GM20431 (cell line): Measurements from ENCODE around the gene QKI.
"Not testable (repeated sequence)": the region's sequence is repeated elsewhere in the genome, so short reads cannot be mapped to it uniquely, and the experiment has no call there.

Source experiments
- in situ Hi-C: fragments of 300-500 bp; cut with MseI, MboI; formaldehyde crosslinking; loops from one replicate; pipeline ENCODE4 v1.15.0; 2020; ENCODE audit warnings: low sequenced_read_pairs; ENCODE audit not compliant: unreplicated experiment

The QKI gene

GRCh38 chr6:163466839-163467390 is 52.4 kb downstream of the QKI start:
- in situ Hi-C loops, result no loop called here

- in situ Hi-C loops, result no loop called here
These were observed 54.2 kb downstream of the QKI start for GRCh38 chr6:163468738-163469137.

GRCh38 chr6:163469459-163469985 is 55.0 kb downstream of the QKI start:
- in situ Hi-C loops, result no loop called here

- in situ Hi-C loops, result no loop called here
These were observed 56.1 kb downstream of the QKI start for GRCh38 chr6:163470611-163471010.

GRCh38 chr6:163474581-163474980 is 60.1 kb downstream of the QKI start:
- in situ Hi-C loops, result no loop called here

GRCh38 chr6:163476946-163477345 is 62.4 kb downstream of the QKI start:
- in situ Hi-C loops, result not testable (repeated sequence)

GRCh38 chr6:163483107-163483506 is 68.6 kb downstream of the QKI start:
- in situ Hi-C loops, result no loop called here

GRCh38 chr6:163485388-163485851 is 70.9 kb downstream of the QKI start:
- in situ Hi-C loops, result no loop called here

- in situ Hi-C loops, result no loop called here
These were observed 72.3 kb downstream of the QKI start for GRCh38 chr6:163486821-163487220.

- in situ Hi-C loops, result no loop called here
These were observed 73.1 kb downstream of the QKI start for GRCh38 chr6:163487606-163488005.

- in situ Hi-C loops, result no loop called here
These were observed 75.1 kb downstream of the QKI start for GRCh38 chr6:163489584-163489983.

- in situ Hi-C loops, result no loop called here
These were observed 76.5 kb downstream of the QKI start for GRCh38 chr6:163490826-163491577.

GRCh38 chr6:163491737-163492300 is 77.3 kb downstream of the QKI start:
- in situ Hi-C loops, result no loop called here

GRCh38 chr6:163494279-163494727 is 79.8 kb downstream of the QKI start:
- in situ Hi-C loops, result no loop called here

GRCh38 chr6:163496205-163496604 is 81.7 kb downstream of the QKI start:
- in situ Hi-C loops, result no loop called here

GRCh38 chr6:163500105-163500504 is 85.6 kb downstream of the QKI start:
- in situ Hi-C loops, result no loop called here

- in situ Hi-C loops, result no loop called here
These were observed 86.5 kb downstream of the QKI start for GRCh38 chr6:163501026-163501425.

GRCh38 chr6:163501439-163501838 is 86.9 kb downstream of the QKI start:
- in situ Hi-C loops, result no loop called here

- in situ Hi-C loops, result no loop called here
These were observed 90.6 kb downstream of the QKI start for GRCh38 chr6:163504984-163505640.

- in situ Hi-C loops, result no loop called here
These were observed 93.4 kb downstream of the QKI start for GRCh38 chr6:163507965-163508364.

- in situ Hi-C loops, result no loop called here
These were observed 98.5 kb downstream of the QKI start for GRCh38 chr6:163513003-163513402.
